ENCODE results near the gene TRAP1.
"Not testable (repeated sequence)": the region's sequence is repeated elsewhere in the genome, so short reads cannot be mapped to it uniquely, and the experiment has no call there.

Gene TRAP1

DNA sequence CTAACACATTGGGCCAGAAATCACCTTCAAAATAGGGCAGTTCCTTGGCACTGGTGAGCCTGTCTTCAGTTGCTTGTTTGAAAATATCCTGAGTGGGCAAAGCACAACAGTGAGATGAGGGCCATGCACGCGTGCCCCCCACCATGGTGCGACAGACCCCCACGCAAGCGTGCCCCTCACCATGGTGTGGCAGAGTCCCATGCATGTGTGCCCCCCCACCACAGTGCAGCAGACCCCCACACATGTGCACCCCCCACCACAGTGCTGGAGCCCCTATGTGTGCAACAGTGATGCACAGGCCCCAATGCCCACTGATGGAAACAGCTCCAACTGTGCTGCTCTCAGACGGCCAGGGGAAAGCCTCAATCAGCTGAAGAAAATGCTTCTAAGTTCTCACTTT is 18.8 kb upstream of the TRAP1 start:
- DNase-seq (ENCODE audit: low spot score) = no peak

DNA sequence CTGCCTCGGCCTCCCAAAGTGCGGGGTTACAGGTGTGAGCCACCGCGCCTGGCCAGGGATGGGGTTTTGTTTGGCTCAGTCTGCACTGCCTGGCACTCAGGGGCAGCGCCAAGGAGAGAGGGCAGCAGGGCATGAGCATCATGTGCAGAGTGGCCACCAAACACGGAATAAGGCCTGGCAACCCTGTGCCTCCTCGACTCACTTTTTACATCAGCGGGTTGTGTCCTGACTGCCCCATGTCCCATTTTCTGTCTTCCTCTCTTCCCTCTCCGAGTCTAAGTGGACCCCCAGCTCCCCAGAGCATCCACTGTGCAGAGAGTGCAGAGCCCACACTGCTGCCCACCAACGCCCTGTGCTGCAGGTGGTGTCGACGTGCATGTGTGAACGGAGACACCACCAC is 18.2 kb upstream of the TRAP1 start:
- no peak for DNase-seq (ENCODE audit: low spot score)

DNA sequence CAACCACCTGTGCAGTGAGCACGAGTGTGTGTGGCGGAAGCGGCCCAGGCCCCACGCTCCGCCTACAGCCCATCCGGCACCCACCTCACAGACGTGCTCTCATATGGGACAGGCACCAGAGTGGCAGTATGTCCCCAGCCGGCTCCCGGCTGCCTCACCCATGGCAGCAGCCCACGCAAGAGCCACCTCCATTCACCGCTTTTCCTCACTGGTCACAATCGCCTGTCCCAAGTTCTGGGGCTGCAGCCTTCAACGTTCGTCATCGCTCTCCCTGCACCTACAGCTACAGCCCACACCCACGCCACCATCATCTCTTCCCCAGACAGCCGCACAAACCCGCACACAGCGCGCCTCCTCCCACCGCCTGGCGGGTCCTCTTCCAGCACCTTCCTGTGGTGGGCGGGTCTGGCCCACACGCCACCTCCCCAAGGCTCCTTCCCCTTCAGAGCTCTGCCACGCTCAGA is 17.5 kb upstream of the TRAP1 start:
- DNase-seq (ENCODE audit: low spot score) = no peak

DNA sequence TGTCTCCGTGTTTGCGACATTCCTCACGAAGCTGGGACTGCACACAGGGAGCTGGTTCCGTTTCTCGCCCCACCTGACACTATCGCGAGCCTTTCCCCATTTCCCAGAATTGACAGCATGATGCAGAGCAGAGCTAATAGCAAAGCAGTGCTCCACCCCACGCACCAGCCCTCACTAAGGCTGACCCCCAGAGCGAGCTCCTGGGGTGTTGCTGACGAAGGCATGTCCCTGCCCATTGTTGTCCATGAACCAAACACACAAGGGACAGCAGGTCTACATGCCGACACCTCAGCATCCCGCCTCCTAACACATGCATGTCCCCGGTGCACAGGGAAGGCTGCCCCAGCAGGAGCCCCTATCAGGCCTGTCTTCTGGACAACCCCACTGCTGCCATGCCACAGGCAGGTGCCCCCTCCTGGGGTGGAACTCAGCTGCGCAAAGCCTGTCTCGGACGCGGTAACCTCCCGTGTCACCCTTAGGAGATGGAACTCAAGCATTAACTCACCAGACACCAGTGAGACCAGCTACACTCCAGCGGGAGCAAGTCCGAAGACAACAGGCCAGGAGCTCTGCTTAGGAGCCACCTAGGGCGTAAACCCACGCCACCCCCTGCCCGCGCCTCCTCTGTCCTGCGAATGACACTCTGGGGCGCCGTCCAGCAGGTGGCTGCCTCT is 16.9 kb upstream of the TRAP1 start:
- DNase-seq (ENCODE audit: low spot score) = no peak

DNA sequence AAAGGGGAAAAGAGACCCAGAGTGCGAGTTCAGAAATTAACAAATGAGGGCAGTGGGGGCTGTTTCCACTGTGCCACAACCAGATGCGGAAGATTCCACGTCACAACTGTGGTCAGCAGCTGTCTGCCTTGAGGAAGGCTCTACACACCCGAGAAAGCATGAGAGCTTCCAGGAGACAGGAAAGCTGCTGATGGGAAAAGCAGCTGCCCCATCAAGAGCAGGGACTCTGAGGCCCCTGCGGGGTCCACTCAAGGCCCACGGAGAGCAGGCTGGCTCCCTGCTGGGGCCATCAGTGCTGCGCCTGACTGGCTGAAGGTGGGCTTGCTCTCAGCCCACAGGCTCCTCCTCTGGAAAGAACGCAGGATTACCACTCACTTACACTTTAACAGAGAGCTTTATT is 14.8 kb upstream of the TRAP1 start:
- no peak for DNase-seq (ENCODE audit: low spot score)

DNA sequence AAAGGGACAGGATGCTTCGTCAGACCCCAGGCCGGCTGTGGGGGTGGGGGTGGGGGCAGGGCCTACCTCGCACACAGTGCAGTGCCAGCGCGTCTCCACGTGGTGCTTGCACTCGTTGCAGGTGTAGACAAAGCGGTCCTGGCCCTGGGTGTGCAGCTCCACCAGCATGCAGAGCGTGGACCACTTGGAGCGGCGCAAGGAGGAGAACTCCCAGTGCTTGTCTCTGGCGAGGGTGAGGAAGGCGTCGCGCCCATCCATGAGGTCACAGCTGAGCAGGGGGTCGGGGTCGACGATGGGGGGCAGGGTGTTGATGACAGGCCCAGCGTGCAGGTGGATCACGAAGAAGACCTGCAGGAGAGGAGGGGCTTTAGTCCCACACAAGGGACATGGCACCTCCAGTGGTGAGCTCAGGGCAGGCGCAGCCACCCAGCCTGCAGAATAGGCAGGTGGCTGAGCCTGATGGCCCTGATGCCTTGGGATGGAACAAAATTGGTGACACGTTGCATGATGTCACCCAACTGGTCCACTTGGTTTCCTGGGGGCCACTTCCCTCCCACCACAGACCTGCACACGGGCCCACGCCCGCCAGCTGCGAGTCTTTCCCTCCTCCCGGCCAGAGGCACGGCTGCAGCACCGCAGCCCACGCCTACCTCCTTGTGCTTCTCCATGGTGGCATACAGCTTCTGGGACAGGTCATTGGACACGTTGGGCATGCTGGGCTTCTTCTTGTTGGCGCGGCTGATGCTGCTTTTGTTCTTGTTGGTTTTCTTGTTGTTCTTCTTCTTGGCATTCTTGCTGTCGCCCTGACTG is 14.0 kb upstream of the TRAP1 start:
- DNase-seq (ENCODE audit: low spot score) = no peak

DNA sequence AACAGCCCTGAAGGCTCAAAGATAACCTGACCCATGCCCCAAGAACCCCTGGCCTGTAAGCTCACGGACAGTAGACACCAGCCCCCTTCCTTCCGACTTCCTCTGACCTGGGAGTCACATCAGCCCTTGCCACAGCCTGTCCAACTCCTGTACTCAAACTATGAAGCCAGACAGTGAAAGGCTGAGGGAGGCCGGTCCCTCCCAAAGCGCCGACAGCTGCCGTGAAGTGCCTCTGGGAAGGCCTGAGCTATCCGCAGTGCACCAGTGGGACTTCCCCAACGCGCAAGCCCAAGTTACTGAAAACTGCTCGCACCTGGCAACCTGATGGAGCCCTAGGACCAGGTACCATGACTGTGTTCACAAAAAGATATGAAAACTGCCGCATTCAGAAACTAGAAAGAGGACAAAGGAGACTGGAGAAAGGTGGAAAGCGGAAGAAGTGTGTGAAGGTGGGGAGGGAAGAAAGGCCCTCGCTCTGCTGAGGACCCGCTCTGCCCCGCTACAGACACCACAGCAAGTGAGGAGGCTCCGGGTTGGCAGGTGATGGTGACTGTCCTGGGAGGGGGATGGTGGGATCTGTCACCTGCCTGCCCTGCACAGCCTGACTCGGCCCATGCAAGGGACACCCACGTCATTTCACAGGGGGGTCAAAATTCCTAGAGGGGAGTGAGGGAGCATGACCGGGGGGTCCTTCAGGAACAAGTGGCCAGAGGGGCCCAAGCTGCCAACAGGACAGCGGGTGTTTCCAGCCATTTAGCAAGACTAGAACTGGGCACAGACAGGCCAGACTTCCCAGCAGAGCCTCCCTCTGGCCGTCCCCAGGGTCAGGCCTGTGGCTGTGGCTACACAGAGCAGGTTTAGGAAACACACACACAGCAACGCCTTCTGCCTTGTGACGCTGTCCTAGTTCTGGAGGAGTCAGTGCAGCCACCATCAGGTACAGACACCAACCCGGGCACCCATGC is 13.1 kb upstream of the TRAP1 start:
- DNase-seq (ENCODE audit: low spot score) = no peak

DNA sequence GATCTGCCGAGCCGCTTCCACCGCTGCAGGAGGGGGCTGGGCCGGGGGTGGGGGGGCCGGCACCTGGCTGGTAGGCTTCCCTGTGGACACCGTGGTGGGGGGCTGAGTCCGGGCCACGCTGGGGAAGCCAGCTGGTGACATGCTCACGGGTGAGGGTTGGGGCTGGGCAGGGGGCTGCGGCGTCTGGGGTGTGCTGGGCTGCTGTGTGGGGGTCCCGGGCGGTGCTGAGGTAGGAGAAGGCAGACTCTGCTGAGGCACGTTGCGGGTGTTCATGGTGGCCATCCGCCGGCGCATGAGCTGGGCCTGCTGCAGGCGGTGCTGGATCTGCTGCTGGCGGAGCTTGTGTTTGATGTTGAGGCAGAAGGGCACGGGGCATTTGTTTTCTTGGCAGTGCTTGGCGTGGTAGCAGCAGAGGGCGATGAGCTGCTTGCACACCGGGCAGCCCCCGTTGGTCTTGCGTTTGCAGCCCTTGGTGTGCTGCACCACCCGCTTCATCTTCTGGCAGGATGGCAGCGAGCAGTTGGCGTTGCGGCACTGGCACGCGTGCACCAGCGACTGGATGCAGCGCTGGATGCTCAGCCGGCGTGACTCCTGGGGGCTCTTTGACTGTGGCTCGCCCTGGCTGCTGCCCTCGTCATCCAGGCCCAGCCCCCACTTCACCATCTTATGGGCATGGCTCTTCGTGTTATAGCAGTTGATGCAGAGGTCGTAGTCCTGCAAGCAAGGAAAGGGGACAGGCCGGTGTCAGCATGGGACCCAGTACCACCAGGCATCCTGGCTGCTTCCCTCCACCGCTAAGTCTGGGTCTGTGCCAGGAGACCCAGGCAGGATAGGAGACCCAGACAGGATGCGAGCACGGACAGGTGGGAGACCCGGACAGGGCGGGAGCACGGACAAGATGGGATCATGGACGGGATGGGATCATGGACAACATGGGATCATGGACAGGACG is 12.1 kb upstream of the TRAP1 start:
- no peak for DNase-seq (ENCODE audit: low spot score)

DNA sequence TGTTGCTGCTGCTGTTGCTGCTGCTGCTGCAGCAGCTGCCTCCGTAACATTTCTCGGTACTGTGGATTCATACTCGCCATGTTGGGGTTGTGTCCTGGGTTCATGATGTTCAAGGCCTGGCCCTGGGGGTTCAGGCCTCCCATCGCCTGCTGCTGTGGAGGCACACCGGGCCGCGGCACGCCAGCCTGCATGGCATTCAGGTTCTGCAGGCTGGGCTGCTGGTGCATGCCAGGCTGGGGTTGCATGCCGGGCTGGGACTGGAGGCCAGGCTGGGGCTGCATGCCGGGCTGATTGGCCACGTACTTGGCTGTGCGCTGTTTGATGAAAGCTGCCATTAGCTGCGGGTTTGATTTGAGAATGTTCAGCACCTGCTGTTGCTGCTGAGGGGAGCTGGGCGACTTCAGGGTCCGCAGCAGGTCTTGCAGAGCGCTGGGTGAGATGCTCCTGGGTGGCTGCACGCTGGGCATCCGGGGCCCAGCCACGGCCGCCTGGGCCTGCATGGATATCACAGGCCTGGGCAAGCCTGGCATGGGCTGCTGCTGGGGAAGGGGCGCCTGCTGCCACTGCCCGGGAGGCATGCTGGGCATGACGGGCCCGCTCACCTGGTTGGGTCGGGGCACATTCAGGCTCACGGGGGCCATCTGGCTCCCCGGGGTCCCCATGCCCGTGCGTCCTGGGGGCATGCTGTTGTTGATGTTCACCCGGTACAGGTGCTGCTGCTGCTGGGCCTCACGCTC is 11.3 kb upstream of the TRAP1 start:
- no peak for DNase-seq (ENCODE audit: low spot score)

DNA sequence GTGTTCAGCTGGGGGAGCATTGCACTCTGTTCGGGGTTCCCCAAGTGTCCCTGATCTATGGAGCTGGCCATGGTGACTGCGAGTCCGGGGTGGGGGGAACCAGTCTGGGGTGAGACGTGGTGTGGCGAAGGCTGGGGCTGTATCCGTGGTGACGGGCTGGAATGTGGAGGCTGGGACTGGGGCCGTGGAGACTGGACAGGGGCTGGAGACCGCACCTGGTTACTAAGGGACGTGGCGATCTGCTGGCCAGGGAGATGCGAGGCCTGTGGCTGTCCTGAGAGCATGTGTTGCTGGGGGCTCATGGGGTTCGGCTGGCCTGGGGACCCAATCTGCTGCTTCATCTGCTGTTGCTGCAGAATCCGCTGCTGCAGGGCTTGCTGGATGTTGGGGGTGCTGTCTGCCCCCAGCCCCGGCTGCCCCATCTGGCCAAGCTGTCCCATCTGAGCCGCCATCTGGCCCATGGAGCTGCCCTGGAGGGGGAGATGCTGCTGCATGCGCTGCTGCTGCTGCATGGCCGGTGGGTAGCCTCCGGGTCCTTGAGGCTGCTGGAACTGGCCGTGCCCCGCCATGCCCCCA is 10.6 kb upstream of the TRAP1 start:
- DNase-seq (ENCODE audit: low spot score) = no peak

DNA sequence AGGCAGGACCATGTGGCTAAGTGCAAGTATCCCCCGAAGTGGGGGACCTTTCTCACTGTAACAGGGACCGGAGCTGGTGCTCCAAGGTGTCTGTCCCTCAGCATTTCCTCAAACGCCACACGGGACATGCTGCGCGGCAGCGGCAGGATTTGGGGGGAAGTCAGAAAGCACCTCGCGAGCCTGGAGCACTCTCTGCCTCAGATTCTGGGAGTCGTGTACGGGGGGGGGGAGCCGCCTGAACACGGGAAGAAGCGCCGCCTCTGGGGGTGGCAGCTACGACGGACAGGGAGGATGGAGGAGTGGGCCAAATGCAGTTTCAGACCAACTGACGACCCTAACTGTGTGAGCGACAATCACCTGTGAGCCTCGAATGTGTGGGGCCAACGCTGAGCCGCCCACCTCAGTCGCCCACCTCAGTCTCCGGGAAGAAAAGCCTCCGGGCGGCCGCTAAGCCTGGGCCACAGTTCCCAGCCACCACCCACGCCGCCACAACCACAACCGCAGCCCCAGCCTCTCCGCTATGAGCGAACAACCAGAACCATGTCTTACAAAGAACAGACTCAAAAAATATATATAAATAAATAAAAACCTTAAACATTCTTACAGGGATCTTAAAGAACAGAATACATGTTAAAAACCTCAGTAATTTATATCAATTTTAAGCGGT is 8.8 kb upstream of the TRAP1 start:
- no peak for DNase-seq (ENCODE audit: low spot score)

DNA sequence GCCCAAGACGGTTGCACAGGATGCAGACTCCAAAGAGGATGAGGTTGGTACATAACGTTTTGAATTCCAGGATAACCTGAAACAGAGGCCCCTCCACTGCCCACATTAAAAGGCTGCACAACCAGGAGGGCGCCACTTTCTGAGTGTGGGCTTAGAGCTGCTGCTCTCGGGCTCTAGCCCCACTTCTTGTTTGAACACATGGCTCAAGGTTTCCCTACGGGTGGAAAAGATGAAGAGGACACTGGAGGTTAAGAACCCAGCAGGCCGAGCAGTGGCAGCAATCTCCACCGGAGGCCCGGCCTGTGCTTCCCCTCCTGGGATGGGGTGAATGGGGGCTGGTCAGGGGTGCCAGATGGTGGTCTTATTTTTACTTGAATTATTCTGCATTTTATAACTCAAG is 8.0 kb upstream of the TRAP1 start:
- DNase-seq (ENCODE audit: low spot score) = no peak

DNA sequence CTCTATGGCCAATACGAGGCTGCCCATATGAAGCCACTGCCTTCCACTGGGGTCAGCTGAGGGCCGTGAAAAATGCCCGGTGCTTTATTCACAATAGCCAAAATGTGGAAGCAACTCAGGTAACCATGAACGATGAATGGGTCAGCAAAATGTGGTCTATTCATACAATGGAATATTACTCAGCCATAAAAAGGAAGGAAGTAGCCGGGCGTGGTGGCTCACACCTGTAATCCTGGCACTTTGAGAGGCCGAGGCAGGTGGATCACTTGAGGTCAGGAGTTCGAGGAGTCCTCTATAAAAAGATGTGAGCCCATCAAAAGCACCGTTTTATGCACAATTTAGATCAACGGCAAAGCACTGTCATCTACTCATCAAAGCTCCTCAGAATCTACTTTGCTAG is 5.2 kb upstream of the TRAP1 start:
- no peak for DNase-seq (ENCODE audit: low spot score)

DNA sequence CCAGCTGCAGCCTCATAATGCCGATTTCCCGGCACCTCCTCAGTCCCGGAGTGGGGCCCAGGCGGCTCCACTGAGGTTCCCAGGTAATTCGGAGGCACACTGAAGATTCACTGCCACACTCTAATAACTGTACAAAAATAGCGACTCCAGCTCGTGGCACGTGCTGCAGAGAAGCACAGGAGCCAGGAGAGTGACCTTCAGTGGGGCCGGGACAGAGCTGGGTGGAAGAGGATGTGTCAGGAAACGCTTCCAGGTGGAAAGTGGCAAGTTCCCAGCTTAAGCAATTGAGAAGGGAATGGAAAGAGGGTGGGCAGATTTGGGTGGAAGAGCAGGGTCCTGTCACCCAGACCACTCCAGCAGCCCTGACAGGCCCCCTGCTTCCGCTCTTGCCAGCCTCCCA is 3.1 kb upstream of the TRAP1 start:
- no peak for DNase-seq (ENCODE audit: low spot score)

DNA sequence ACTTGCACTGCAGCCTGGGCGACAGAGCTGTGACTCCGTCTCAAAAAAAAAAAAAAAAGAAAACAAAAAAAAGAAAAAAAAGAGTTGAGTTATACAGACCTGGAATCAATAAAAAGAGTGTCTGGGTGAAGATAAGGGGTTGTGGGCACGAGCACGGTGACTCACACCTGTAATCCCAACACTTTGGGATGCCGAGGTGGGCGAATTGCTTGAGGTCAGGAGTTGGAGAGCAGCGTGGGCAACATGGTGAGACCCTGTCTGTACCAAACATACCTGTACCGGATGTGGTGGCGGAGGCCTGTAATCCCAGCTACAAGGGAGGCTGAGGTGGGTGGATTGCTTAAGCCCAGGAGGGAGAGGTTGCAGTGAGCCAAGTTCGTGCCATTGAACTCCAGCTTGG is 1.3 kb upstream of the TRAP1 start:
- no peak for DNase-seq (ENCODE audit: low spot score)

DNA sequence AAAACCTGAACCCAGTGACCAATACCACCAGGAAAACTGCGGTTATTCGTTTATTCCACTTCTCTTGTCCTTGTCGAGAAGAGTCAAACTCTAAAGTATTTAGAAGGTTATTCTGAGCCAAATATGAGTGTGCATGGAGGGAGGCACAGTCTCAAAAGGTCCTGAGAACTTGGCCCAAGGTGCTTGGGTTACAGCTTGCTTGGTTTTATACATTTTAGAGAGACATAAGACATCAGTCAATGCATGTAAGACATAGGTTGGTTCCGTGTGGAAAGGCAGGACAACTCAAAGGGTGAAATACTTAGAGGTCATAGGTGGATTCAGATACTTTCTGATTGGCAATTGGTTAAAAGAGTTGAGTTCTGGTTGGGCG is 681 bp upstream of the TRAP1 start:
- DNase-seq (ENCODE audit: low spot score) = no peak

DNA sequence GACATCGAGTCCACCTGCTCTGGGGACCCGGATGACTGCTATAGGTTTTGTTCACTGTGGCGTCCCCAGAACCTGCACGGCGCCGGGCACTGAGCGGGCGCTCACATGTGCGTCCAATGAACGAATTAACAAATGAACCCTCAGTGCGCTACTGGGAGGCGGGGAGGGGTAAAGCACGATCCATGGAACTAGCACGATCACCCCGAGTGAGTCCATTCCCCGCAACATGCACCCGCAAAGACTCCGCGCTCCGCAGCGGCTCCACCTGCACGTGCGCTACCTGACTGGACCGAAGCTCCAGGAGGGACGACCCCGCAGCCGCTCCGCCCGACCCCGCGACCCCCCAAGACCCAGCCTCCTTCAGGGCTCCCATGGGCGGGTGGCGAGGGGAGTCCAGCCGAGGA is 491 bp downstream of the TRAP1 start:
- no peak for DNase-seq (ENCODE audit: low spot score)

DNA sequence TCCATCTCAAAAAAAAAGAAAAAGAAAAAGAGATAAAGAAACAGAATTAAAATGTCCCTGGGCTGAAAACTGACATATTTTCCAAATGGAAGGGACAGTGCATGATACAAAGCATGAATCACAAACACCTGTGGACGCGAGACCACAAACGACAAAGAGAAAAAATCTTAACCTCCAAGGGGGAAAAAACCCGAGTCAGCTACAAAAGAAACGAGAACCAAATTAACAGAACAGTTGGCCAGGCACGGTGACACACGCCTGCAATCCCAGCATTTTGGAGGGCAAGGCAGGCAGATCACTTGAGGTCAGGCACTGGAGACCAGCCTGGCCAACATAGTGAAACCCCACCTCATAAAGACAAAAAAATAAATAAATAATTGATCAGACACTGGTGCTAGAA is 1.9 kb downstream of the TRAP1 start:
- no peak for DNase-seq (ENCODE audit: low spot score)

DNA sequence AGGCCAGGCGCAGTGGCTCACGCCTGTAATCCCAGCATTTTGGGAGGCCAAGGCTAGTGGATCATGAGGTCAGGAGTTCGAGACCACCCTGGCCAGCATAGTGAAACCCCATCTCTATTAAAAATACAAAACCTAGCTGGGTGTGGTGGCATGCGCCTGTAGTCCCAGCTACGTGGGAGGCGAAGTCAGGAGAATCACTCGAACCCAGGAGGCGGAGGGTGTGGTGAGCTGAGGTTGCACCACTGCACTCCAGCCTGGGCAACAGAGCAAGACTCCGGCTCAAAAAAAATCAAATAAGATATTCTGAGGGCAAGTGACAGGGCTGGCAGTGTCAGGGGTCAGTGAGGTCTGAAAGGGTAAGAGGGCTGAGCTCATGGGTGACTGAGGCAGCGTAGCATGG is 2.9 kb downstream of the TRAP1 start:
- not testable (repeated sequence) for DNase-seq (ENCODE audit: low spot score)
